ENCODE data around the gene SETD2.
"Not testable (repeated sequence)": the region's sequence is repeated elsewhere in the genome, so short reads cannot be mapped to it uniquely, and the experiment has no call there.

The SETD2 gene

DNA sequence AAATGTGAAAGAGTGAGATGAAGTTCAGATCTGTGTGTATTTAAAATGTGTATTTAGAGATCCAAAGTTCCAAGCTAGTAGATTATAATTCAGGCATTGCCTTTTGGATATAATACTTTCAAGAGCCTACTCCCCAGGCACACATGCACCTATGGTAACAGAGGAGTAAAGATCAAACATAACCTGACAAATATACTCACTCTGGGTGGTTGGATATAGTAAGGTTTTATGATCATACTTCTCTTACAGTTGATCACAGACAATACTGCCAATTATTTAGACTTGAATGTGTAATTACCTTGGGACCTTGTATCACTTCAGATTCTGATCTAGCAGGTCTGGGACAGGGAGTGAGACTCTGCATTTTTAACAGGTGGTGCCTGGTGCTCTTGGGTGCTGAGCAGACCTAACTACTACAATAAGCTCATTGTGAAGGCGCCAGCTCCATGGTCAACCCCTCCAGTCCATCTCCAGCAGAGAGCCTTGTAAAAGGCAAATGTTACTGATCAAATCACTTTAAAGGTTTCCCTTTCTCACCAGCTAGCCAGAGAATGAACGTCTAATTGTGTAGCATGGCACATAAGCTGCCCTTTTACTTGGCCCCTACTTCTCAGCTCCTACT, 128.9 kb downstream of the SETD2 start:
- Histone ChIP-seq H3K79me2 (ENCODE audit: low read length) (no peaks in the 10 kb centered on the region), H3K4me2 (ENCODE audit: low read length) (no peak overlapping the region), H3K4me3 (ENCODE audit: low read length) (no peak overlapping the region), H3K27ac (ENCODE audit: low read length) (no peak overlapping the region), H3K9me3 (ENCODE audit: insufficient read depth, low read length) (no peaks in the 10 kb centered on the region), H3K27me3 (ENCODE audit: low read depth, low read length) (no peaks in the 10 kb centered on the region), H3K4me1 (ENCODE audit: low read length) (no peaks in the 10 kb centered on the region), H3K9ac (ENCODE audit: low read length) (no peak overlapping the region), H4K20me1 (ENCODE audit: insufficient read depth, low read length) (no peaks in the 10 kb centered on the region), H3K36me3 (replicated peaks; ENCODE audit: low read depth, low read length) (peaks cover 32% of the 10 kb centered on the region), H2AFZ (ENCODE audit: low read depth, low read length) (no peak overlapping the region)
- TF ChIP-seq, protein P1, sequence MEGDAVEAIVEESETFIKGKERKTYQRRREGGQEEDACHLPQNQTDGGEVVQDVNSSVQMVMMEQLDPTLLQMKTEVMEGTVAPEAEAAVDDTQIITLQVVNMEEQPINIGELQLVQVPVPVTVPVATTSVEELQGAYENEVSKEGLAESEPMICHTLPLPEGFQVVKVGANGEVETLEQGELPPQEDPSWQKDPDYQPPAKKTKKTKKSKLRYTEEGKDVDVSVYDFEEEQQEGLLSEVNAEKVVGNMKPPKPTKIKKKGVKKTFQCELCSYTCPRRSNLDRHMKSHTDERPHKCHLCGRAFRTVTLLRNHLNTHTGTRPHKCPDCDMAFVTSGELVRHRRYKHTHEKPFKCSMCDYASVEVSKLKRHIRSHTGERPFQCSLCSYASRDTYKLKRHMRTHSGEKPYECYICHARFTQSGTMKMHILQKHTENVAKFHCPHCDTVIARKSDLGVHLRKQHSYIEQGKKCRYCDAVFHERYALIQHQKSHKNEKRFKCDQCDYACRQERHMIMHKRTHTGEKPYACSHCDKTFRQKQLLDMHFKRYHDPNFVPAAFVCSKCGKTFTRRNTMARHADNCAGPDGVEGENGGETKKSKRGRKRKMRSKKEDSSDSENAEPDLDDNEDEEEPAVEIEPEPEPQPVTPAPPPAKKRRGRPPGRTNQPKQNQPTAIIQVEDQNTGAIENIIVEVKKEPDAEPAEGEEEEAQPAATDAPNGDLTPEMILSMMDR (IDR thresholded peaks at IDR 0.05; ENCODE audit: low read depth, low read length): no peak
- no peak for TF ChIP-seq EZH2phosphoT487 (IDR thresholded peaks at IDR 0.05; ENCODE audit: low read depth)

GRCh38 chr3:47031041-47031440, 132.9 kb downstream of the SETD2 start:
- peaks cover 29% of the 10 kb centered on the region for H3K36me3 ChIP-seq (replicated peaks; ENCODE audit: low read depth, low read length)

DNA sequence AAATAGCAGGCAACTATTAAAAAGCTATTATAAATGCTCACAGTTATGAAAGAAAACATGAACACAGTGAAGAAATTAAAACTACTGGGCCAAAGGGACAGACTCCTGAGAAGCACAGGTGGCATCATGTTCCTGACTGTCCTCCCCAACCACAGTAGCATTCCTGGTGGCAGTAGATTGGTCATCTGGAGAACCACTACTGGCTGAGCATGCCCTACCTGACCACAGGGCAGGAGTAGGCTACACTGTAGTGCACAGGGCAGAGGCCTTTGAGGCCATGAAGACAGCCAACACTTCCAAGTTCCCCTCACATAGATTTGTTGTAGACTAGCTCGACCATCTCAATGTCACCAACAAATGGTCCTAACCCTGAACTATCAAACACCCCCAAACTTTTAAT, 135.2 kb downstream of the SETD2 start:
- no peaks in the 10 kb centered on the region for H3K27me3 ChIP-seq (ENCODE audit: low read depth, low read length)
- TF ChIP-seq, protein P1 (IDR thresholded peaks at IDR 0.05; ENCODE audit: low read depth, low read length): no peak
- TF ChIP-seq EZH2phosphoT487 (IDR thresholded peaks at IDR 0.05; ENCODE audit: low read depth): no peak
- H3K4me1 ChIP-seq (ENCODE audit: low read length): no peaks in the 10 kb centered on the region
- H2AFZ ChIP-seq (ENCODE audit: low read depth, low read length): no peak overlapping the region
- H4K20me1 ChIP-seq (ENCODE audit: insufficient read depth, low read length): peaks cover 14% of the 10 kb centered on the region
- peaks cover 17% of the 10 kb centered on the region for H3K79me2 ChIP-seq (ENCODE audit: low read length)
- no peak overlapping the region for H3K4me3 ChIP-seq (ENCODE audit: low read length)
- no peak overlapping the region for H3K27ac ChIP-seq (ENCODE audit: low read length)
- H3K9me3 ChIP-seq (ENCODE audit: insufficient read depth, low read length): no peaks in the 10 kb centered on the region
- no peak overlapping the region for H3K4me2 ChIP-seq (ENCODE audit: low read length)
- H3K36me3 ChIP-seq (replicated peaks; ENCODE audit: low read depth, low read length): peaks cover 11% of the 10 kb centered on the region
- H3K9ac ChIP-seq (ENCODE audit: low read length): no peak overlapping the region

More at GRCh38 chr3:47031041-47031440, 132.9 kb downstream of the SETD2 start:
- not testable (repeated sequence) for H3K4me3 ChIP-seq (ENCODE audit: low read length); H3K27me3 ChIP-seq (ENCODE audit: low read depth, low read length); H3K4me2 ChIP-seq (ENCODE audit: low read length); H4K20me1 ChIP-seq (ENCODE audit: insufficient read depth, low read length); H2AFZ ChIP-seq (ENCODE audit: low read depth, low read length); H3K9ac ChIP-seq (ENCODE audit: low read length); H3K79me2 ChIP-seq (ENCODE audit: low read length); H3K4me1 ChIP-seq (ENCODE audit: low read length); H3K27ac ChIP-seq (ENCODE audit: low read length); H3K9me3 ChIP-seq (ENCODE audit: insufficient read depth, low read length)

DNA sequence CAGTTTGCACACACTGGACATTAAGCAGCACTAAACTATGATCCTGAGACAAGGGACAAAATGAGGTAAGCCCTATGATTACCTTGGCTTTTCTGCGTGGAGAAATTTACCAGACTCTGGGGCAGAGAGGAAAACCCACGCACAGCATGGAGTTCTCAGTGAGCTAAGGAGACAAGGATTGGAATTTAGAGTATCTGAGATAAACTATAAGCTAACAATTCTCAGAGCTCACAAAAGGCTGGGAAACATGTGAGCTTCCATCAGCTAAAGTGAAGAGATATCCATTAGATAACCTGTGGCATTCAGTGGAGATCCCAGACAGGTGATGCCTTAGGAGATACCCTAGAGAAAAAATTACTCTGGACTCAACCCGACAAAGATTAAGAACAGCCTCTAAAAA, 135.8 kb downstream of the SETD2 start:
- no peak for TF ChIP-seq EZH2phosphoT487 (IDR thresholded peaks at IDR 0.05; ENCODE audit: low read depth)
- TF ChIP-seq, protein P1 (IDR thresholded peaks at IDR 0.05; ENCODE audit: low read depth, low read length): no peak
- H3K9ac ChIP-seq (ENCODE audit: low read length): no peak overlapping the region
- H3K9me3 ChIP-seq (ENCODE audit: insufficient read depth, low read length): no peaks in the 10 kb centered on the region
- H2AFZ ChIP-seq (ENCODE audit: low read depth, low read length): no peak overlapping the region
- no peak overlapping the region for H3K4me2 ChIP-seq (ENCODE audit: low read length)
- peaks cover 18% of the 10 kb centered on the region for H3K79me2 ChIP-seq (ENCODE audit: low read length)
- no peaks in the 10 kb centered on the region for H3K27me3 ChIP-seq (ENCODE audit: low read depth, low read length)
- no peak overlapping the region for H3K4me3 ChIP-seq (ENCODE audit: low read length)
- H4K20me1 ChIP-seq (ENCODE audit: insufficient read depth, low read length): peaks cover 14% of the 10 kb centered on the region
- H3K36me3 ChIP-seq (replicated peaks; ENCODE audit: low read depth, low read length): peaks cover 13% of the 10 kb centered on the region
- H3K27ac ChIP-seq (ENCODE audit: low read length): no peak overlapping the region
- H3K4me1 ChIP-seq (ENCODE audit: low read length): no peaks in the 10 kb centered on the region

DNA sequence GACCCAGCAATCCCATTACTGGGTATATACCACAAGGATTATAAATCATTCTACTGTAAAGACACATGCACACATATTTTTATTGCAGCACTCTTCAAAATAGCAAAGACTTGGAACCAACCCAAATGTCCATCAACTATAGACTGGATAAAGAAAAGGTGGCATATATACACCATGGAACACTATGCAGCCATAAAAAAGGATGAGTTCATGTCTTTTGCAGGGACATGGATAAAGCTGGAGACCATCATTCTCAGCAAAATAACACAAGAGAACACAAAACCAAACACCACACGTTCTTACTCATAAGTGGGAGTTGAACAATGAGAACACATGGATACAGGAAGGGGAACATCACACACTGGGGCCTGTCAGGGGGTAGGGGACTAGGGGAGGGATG, 137.5 kb downstream of the SETD2 start:
- not testable (repeated sequence) for H3K4me3 ChIP-seq (ENCODE audit: low read length); H3K4me2 ChIP-seq (ENCODE audit: low read length); H3K4me1 ChIP-seq (ENCODE audit: low read length); H3K27ac ChIP-seq (ENCODE audit: low read length); H3K27me3 ChIP-seq (ENCODE audit: low read depth, low read length); H3K9me3 ChIP-seq (ENCODE audit: insufficient read depth, low read length); H2AFZ ChIP-seq (ENCODE audit: low read depth, low read length); H3K9ac ChIP-seq (ENCODE audit: low read length)
- H3K79me2 ChIP-seq (ENCODE audit: low read length): peaks cover 25% of the 10 kb centered on the region
- H4K20me1 ChIP-seq (ENCODE audit: insufficient read depth, low read length): peaks cover 14% of the 10 kb centered on the region
- H3K36me3 ChIP-seq (replicated peaks; ENCODE audit: low read depth, low read length): peaks cover 15% of the 10 kb centered on the region
